Measurements from ENCODE around the gene NUDT9. TPM values are rescaled to one million over a fixed set of nuclear protein-coding genes. Genes with fewer than 3 reads are reported as not detected.
A peak's percentile ranks its signal among the peaks of the same experiment; 100 is the strongest.
"Not testable (repeated sequence)": the region's sequence is repeated elsewhere in the genome, so short reads cannot be mapped to it uniquely, and the experiment has no call there.

Gene NUDT9
- total RNA-seq, 1 donor from 2014 or later, result 36.0 TPM

DNA sequence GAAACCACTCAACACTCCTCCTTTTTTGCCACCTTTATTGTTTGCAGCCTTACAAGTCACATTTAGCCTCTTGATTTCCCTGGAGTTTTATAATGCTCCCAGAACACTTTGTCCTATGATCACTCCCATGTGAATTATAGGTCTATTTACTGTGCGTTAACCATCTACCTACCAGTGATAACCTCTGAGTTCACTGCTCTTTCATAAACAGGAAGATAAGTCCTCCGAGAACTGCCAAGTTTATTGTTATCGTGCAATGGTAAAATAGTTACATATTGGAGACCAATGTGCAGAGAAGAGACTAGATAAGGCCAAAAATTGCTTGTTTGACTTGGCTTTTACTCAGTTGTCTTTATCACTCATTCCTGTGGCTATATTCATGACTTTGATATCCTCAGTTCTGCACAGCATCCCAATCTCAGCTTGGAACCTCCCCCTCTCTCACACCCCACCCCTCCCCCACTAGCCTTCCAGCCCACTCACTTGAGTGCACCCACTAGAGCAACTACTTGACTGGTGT lies 12.9 kb upstream of the NUDT9 start:
- DNase-seq (ENCODE audit: low read depth), result no peak

DNA sequence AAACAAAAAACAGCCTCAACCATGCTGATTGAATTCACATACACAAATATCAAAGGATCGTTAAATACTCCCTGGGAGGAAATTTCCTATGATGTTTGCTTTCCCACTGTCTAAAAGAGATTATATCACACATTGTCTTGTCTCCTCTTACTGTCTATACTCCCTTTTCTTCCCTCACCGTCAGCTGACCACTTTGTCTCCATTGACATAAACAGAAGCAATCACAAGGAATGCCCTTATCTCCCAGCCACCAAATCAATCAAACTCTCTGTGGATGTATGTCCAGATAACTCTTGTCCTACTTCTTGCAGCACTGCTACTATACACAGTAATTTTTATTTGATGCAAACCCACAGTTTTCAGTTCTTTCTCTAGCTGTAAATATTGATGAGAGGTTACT lies 12.2 kb upstream of the NUDT9 start:
- no peak for DNase-seq (ENCODE audit: low read depth)

DNA sequence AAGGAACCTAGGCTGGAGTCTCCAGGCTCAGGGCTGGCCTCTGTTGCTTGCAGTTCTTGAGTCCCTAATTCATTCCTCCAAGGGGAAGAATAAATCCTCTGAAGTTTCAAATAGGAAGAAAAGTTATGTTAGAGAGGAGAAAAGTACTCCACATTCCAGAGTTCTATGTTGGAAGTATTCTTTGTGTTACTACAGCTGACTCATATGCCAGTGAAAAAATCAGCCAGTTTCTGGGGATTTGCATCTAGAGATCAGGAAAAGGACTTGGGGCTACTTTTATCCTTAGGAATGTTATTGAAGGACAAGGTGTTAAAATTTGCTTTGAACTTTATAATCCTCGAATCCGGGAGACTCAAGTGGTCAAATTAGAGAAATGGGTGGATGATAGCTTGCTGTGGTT lies 11.7 kb upstream of the NUDT9 start:
- no peak for DNase-seq (ENCODE audit: low read depth)

DNA sequence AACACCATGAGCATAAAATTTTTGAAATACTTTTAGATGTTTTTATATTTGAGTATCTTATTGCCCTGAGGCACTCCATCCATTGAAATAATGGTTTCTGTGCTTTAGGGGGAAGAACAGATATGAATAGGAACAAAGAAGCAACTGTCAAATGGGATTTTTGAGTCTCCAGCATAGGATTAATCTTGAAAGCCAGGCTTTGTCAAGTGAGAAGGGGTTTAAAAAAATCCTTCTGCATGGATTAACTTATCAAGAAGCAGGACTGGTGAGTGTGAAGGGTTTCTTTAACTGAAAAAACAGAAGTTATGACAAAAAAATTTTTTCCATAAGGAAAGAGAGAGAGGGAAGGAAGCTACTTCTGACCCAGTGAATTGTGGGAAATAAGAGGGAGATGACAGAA lies 7.6 kb upstream of the NUDT9 start:
- DNase-seq (ENCODE audit: low read depth), result no peak

DNA sequence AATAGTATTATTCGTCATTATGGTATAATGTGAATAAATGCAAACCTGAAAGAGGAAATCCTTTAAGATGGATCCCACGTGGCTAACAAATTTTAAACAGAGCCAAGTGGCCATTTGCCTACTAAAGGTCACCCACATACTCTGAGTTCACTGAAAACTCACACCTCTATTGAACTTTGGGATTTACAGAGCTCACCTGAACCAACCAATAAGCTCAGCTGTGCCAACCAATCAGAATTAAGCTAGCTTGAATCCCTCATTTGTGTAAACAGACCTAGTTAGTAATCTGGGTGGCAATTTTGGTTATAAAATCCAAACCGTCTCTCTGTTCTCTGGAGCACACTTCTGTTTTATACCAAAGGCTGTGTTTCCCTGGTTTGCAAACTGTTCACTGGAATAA lies 5.4 kb upstream of the NUDT9 start:
- no peak for DNase-seq (ENCODE audit: low read depth)

DNA sequence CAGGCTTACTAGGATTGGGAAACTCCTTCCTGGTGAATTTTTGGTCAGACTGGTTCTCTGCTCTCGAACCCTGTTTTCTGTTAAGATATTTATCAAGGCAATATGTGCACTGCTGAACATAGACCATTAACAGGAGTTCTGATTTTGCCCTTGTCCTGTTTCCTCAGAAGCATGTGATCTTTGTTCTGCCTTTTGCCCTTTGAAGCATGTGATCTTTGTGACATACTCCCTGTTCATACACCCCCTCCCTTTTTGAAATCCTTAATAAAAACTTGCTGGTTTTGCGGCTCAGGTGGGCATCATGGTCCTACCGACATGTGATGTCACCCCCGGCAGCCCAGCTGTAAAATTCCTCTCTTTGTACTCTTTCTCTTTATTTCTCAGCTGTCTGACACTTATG lies 4.0 kb upstream of the NUDT9 start:
- not testable (repeated sequence) for DNase-seq (ENCODE audit: low read depth)

DNA sequence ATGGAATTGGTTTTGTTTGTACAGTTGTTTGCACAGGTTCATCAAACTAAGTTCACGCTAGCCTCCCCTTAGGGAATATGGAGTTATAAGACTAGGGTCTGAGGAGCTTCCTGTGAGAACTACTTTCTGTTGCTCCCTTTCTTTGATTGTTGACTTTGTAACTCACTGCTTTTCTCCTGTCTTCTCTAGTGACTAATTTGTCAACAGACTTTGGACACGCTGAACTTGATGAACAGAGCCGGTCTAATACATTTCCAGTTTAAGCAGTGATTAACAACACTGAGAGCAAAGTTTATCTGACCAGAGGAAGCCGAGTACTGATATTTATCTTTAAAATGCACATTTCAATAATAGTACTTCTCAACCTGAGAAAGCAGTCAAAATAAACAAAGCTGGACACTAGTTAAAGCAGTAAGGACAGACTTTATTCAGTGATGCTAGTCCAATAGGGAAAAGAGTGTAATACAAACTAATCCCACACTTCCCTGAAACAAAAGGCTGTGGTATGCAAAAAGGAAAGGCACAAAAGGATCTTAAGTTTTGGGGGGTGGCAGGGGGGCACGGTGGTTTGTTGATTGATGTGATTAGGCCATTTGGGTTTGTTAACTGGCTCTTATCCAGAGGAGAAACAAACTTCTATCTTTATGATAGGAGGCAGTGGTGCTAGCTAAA lies 2.7 kb upstream of the NUDT9 start:
- DNase-seq (ENCODE audit: low read depth), result no peak

DNA sequence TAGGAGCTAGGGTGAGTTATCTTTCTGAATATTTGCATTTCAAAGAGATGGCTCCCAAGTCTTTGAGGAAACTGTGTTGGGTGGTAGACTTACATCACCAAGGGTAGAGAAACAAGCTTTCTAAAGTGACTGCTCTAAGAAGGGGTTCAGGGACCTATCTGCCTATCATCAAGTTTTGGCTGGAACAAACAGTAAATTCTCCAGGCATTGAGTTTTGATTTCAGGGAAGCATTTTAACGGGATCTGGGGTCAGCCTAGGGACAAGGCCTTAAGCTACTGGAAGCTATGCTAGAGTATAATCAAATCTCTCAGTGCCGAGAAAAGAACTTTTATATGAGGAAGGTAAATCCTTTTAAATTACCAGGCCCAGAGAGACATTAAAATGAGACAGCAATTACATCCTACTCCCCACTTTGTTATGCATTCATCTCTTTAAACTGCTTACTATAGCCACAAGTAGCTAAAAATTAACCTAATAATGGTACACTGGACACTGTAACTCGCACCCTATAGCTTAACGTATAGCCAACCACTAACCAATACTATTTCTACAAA lies 2.0 kb upstream of the NUDT9 start:
- DNase-seq (ENCODE audit: low read depth), result no peak

DNA sequence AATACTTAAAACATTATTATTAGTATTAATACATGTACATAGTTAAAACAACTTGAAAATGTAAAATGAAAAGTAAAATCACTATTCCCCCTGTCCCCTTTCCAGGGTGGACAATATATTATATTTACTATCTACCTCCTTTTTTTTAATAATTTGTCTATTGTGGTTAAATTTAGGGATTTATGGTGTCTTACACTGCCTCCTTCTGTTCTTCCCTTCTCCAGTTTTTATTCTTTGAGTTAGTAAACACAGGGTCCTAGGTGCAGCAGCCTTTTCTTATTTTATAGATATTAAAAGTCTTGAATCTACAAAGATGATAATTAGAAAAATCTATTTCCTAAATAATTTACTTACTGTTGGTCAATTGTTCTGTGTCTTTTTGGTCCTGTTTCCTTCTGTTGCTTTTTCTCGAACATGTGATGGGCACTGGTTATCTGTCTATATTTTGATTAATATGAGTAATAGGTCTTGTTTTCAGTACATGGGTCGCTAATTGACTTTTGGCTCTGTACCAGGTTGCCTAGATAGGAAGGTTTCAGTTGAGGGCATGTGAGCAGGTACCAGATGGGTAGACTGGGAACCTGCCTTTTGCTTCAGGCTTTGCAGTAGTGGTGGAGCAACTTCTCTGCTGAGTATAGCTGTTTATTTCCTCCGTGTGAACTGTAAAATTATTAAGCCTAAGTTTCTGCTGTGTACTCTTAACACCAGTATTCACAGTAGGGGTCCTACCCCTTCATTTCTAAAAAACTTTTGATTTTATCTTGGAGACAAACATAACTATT lies 1.1 kb downstream of the NUDT9 start:
- peak; percentile 22 for DNase-seq (ENCODE audit: low read depth)

DNA sequence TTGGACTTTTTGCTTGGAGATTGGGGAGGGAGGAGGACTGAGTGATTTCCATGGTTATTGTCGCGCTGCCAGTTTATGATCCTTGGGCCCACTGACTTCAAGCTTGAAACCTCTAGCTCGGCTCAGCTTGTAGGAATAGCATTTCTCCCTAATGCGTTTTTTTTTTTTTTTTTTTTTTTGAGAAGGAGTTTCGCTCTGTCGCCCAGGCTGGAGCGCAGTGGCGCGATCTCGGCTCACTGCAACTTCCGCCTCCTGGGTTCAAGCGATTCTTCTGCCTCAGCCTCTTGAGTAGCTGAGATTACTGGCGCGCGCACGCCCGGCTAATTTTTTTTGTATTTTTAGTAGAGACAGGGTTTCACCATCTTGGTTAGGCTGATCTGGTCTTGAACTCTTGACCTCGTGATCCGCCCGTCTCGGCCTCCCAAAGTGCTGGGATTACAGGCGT lies 1.7 kb downstream of the NUDT9 start:
- peak; percentile 33 for DNase-seq (ENCODE audit: low read depth)

DNA sequence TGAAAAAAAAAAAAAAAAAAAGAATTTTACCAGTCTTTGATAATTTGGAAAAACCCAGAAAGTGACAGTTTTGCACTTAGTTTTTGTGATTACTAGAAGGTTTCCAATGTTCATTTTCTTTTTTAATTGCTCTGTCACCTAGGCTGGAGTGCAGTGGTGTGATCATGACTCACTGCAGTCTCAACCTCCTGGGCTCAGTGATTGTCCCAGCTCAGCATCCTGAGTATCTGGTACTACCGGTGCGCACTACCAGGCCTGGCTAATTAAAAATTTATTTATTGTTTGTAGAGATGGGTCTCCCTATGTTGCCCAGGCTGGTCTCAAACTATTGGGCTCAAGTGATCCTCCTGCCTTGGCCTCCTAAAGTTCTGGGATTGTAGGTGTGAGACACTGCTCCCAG lies 3.3 kb downstream of the NUDT9 start:
- DNase-seq (ENCODE audit: low read depth), result no peak

DNA sequence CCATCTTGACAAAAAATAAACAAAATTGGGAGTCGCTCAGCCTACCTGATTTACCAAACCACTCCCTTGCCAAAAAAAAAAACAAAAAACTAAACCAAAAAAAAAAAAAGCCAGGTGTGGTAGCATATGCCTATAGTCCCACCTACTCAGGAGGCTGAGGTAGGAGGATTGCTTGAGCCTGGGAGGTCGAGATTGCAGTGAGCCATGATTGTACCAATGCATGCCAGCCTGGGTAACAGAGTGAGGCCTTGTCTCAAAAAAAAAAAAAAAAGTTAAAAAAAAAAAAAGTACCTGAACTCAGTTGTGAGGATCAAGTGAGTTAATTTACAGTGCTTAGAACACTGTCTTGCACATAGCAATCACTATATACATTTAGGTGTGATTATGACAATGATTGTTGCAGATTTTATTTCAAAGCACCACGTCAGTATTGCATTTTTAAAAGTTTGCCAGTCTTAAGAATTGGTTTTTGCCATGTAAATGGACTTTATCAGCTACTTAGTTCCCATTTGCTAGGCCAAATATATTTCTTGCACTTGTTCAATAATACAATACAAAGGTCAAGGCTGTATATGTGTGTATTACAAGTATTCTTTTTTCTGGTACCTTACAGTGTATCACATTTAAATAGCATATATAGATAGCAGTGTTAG lies 4.6 kb downstream of the NUDT9 start:
- DNase-seq (ENCODE audit: low read depth), result no peak

DNA sequence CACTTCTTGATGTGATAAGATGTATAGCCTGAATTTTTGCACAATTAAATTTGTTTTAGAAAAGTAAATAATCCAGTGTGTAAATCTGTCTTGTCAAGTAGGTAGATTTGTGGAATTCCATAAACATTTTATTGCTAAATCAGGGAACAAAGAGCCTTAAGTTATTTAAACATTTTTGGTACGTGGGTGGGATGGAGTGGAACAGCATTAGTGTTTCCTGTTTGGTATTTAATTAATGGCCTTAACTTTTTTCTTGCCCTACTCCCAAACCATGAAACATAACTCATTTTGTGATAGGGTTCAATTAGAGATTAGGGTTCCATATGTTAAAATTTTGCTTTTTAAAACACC lies 5.1 kb downstream of the NUDT9 start:
- DNase-seq (ENCODE audit: low read depth), result no peak

DNA sequence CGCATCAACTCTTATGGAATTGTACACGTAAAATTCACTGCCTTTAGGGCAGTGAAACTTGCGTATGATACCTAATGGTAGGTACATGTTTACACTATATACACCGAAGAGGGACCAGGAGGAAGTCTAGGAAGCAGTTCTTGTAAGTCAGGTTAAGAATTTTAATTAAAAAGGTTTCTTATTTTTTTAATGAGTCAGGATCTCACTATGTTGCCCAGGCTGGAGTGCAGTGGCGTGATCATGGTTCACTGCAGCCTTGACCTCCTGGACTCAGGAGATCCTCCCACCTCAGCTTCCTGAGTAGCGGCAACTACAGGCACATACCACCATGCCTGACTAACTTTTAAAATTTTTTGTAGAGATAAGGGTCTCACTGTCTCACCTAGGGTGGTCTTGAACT lies 6.6 kb downstream of the NUDT9 start:
- DNase-seq (ENCODE audit: low read depth), result no peak

DNA sequence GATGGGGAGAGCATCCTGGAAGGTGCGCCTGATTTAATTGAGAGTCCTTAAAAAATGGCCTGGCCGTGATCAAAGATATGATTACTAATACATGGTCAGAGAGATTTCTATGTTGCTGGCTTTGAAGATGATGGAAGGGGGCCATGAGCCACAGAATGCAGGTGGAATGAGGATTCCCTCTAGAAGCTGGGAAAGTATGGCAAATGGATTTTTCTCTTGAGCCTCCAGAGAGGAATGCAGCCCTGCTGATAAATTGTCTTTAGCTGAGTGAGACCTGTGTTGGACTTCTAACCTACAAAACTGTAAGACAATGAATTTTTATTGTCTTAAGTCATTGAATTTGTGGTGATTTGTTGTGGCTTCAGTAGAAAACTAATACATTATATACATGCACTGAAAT lies 7.7 kb downstream of the NUDT9 start:
- DNase-seq (ENCODE audit: low read depth), result no peak

DNA sequence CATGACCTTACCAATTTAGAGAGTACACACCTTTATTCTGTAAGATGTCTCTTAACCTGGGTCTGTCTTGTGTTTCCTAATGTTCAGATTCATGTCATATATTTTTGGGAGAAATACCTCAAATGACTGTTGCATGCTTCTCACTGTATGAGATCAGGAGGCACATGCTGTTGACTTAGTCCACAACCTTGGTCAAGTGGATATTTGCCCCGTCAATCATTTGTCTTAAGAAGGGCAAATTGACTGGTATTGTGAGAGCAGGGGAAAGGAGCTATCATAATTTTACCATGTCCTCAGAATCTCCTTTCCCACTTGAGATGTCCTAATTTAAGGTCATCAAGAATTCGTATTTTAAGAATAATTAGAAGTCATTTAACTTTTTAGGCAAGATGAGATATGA lies 11.0 kb downstream of the NUDT9 start:
- no peak for DNase-seq (ENCODE audit: low read depth)

DNA sequence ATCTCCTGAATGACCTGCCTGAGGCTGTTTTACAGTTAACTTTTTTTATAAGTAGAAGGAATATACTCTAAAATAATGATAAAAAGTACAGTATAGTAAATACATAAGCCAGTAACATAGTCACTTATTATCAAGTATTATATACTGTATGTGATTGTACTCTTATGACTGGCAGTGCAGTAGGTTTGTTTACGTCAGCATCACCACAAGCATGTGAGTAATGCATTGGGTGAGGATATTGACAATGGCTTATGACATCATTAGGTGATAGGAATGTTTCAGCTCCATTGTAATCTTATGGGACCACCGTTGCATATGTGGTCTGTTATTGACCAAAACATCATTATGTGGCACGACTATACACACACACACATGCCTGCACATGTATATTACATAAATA lies 20.5 kb downstream of the NUDT9 start:
- DNase-seq (ENCODE audit: low read depth), result no peak

DNA sequence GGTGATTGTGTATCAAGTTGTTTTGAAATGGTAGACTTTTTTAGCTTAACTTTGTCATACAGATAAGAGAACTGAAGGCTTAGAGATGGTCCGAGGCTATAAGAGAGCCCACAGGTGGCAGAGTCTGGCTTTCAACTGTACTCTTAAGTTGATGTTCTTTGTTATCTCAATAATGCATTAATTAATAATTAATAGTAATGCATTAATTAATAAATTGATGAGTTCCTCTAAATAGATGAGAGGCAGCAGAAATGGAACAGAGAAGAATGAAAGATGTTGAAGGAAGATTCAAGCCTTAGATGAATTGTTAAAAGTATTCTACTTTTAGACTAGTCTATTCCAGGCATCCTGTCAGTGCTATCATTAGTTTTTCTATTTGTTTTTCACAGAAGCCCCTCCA lies 22.4 kb downstream of the NUDT9 start:
- DNase-seq (ENCODE audit: low read depth), result no peak

DNA sequence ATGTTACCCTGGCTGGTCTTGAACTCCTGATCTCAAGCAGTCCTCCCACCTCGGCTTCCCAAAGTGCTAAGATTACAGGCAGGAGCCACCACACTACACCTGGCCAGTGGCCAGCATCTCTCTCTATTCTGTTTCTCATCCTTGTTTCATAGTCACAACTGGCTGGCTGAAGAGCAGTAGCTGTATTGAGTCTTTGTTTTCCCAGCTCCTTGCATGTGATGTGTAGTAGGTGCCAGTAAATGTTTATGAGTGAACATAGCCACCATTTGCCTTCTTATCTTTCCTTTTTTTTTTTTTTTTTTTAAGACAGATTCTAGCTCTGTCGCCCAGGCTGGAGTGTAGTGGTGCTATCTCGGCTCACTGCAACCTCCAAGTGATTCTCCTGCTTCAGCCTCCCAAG lies 23.6 kb downstream of the NUDT9 start:
- DNase-seq (ENCODE audit: low read depth), result no peak

DNA sequence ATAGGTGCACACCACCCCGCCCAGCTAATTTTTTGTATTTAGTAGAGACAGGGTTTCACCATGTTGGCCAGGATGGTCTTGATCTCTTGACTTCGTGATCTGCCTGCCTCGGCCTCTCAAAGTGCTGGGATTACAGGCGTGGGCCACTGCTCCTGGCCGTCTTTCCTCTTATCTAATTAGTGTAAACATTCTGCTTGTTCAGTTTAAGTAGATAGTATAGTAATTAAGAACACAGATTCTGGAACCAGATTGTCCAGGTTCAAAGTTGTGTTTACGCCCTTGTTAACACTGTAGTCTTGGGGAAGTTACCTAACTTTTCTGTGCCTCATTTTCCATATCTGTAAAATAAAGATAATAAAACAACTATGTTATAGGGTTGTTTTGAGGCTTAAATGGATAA lies 24.0 kb downstream of the NUDT9 start:
- not testable (repeated sequence) for DNase-seq (ENCODE audit: low read depth)

DNA sequence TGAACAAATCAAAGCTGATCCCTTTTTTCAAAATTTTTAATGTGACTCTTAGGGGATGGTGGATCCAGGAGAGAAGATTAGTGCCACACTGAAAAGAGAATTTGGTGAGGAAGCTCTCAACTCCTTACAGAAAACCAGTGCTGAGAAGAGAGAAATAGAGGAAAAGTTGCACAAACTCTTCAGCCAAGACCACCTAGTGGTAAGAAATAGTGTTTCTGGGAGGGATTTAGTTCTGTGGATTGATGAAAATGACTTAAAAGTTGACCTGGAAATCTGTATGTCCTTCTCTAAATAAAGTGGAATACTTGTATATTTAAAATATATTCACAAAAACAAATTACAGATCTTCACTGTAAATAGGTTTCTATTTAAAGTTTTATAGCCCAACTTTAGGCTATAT lies 29.2 kb downstream of the NUDT9 start:
- no peak for DNase-seq (ENCODE audit: low read depth)

DNA sequence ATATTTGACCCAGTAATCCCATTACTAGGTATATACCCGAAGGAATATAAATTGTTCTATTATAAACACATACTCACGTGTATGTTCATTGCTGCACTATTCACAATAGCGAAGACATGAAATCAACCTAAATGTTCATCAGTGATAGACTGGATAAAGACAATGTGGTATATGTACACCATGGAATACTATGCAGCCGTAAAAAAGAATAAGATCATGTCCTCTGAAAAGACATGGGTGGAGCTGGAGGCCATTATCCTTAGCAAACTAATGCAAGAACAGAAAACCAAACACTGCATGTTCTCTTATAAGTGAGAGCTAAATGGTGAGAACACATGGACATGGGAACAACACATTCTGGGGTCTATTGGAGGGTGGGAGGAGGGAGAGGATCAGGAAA lies 36.5 kb downstream of the NUDT9 start:
- DNase-seq (ENCODE audit: low read depth), result no peak

Measured in myocyte (in vitro differentiated cells).